SK-N-MC (cell line): ENCODE data around the gene CMC4.
A peak's percentile ranks its signal among the peaks of the same experiment; 100 is the strongest.

Experiments used
- DNase-seq: peaks from one replicate; pipeline ENCODE4 v3.0.0-alpha.2; 2011; ENCODE audit warnings: low read depth, low spot score
- H3K27ac ChIP-seq: fragments of 200-600 bp; sonication (generic); 2 replicates; pipeline ENCODE4 v1.5.1; 2016; ENCODE audit warnings: mixed run types
- H3K36me3 ChIP-seq: fragments of 200-600 bp; sonication (generic); 2 replicates; pipeline ENCODE4 v1.6.1; 2017; ENCODE audit warnings: antibody characterized with exemption, low read length, mixed read lengths; ENCODE audit not compliant: insufficient read depth
- H3K4me3 ChIP-seq: fragments of 200-600 bp; sonication (generic); 2 replicates; pipeline ENCODE4 v1.5.1; 2016
- H3K9ac ChIP-seq: fragments of 200-600 bp; sonication (generic); 2 replicates; pipeline ENCODE4 v1.8.0; 2017; ENCODE audit warnings: mixed run types, mixed read lengths; ENCODE audit not compliant: insufficient read length
- H3K9me3 ChIP-seq: fragments of 200-600 bp; sonication (generic); 2 replicates; pipeline ENCODE4 v1.6.1; 2017; ENCODE audit warnings: low read depth, mild to moderate bottlenecking, antibody characterized with exemption, low read length, moderate library complexity, mixed read lengths
- EZH2 ChIP-seq: fragments of 200-600 bp; sonication (generic); IDR thresholded peaks from one replicate; pipeline ENCODE4 v1.6.1; 2017; ENCODE audit warnings: antibody characterized with exemption
- FOXP2 ChIP-seq: optimal IDR thresholded peaks from 2 replicates; pipeline ENCODE3; 2011; ENCODE audit warnings: mild to moderate bottlenecking, moderate library complexity; ENCODE audit not compliant: insufficient read depth; ENCODE audit errors: extremely low read length, control extremely low read depth
- POLR2AphosphoS5 ChIP-seq: IDR thresholded peaks from 2 replicates; pipeline ENCODE4 v1.6.1; 2012; ENCODE audit warnings: mild to moderate bottlenecking, low read depth, low read length, borderline replicate concordance

The CMC4 gene

GRCh38 chrX:155046129-155046810, 24.7 kb downstream of the CMC4 start:
- H3K4me3 ChIP-seq, result no peak overlapping the region
- no peak overlapping the region for H3K9ac ChIP-seq
- H3K36me3 ChIP-seq, result no peaks in the 10 kb centered on the region
- no peak for DNase-seq
- H3K27ac ChIP-seq, result no peak overlapping the region
- no peak for TF ChIP-seq POLR2AphosphoS5
- no peak for TF ChIP-seq EZH2
- TF ChIP-seq FOXP2, result no peak
- H3K9me3 ChIP-seq, result no peaks in the 10 kb centered on the region

- no peak for DNase-seq
- Histone ChIP-seq H3K4me3 (no peak overlapping the region), H3K36me3 (peaks cover 45% of the 10 kb centered on the region), H3K9ac (no peak overlapping the region), H3K27ac (no peak overlapping the region), H3K9me3 (no peaks in the 10 kb centered on the region; the same call in 1 of the 2 replicates)
- no peak for TF ChIP-seq FOXP2
- no peak for TF ChIP-seq POLR2AphosphoS5
- no peak for TF ChIP-seq EZH2
Observed at GRCh38 chrX:155035688-155036087, 35.2 kb downstream of the CMC4 start.

- peaks cover 32% of the 10 kb centered on the region for H3K36me3 ChIP-seq
- H3K9me3 ChIP-seq, result no peaks in the 10 kb centered on the region
- H3K9ac ChIP-seq, result no peak overlapping the region
- H3K27ac ChIP-seq, result no peak overlapping the region
- TF ChIP-seq EZH2, result no peak
- TF ChIP-seq FOXP2, result no peak
- no peak for TF ChIP-seq POLR2AphosphoS5
- no peak for DNase-seq
- no peak overlapping the region for H3K4me3 ChIP-seq
Observed at GRCh38 chrX:155031657-155032056, 39.3 kb downstream of the CMC4 start.

GRCh38 chrX:155028877-155029291, 42.1 kb downstream of the CMC4 start:
- H3K9ac ChIP-seq, result no peak overlapping the region
- H3K9me3 ChIP-seq, result no peaks in the 10 kb centered on the region
- H3K36me3 ChIP-seq, result peaks cover 7% of the 10 kb centered on the region
- no peak for TF ChIP-seq EZH2
- TF ChIP-seq FOXP2, result no peak
- TF ChIP-seq POLR2AphosphoS5, result no peak
- DNase-seq, result no peak
- peak overlapping the region; percentile 40; the same call in 1 of the 2 replicates for H3K4me3 ChIP-seq
- H3K27ac ChIP-seq, result 0 out of 2 replicates have a peak overlapping the region, but pooled peaks have one; percentile 19

- TF ChIP-seq FOXP2 (no peak), EZH2 (no peak), POLR2AphosphoS5 (no peak)
Observed at GRCh38 chrX:155028129-155028528, 42.8 kb downstream of the CMC4 start.

GRCh38 chrX:155027509-155028066, 43.3 kb downstream of the CMC4 start:
- peak overlapping the region; percentile 98 for H3K27ac ChIP-seq
- DNase-seq, result peak; percentile 22
- no peak for TF ChIP-seq EZH2
- TF ChIP-seq FOXP2, result no peak
- no peak for TF ChIP-seq POLR2AphosphoS5

More at GRCh38 chrX:155028129-155028528, 42.8 kb downstream of the CMC4 start:
- H3K36me3 ChIP-seq, result no peaks in the 10 kb centered on the region
- peak overlapping the region; percentile 93 for H3K4me3 ChIP-seq
- DNase-seq, result no peak
- H3K9me3 ChIP-seq, result no peaks in the 10 kb centered on the region
- H3K27ac ChIP-seq, result peak overlapping the region; percentile 98
- peak overlapping the region; percentile 95 for H3K9ac ChIP-seq

GRCh38 chrX:155026727-155027508, 44.0 kb downstream of the CMC4 start, which contains the start of gene FUNDC2:
Gene FUNDC2, plus strand, starts transcription at chrX:155026844. Its CDS starts 95 bp downstream, at chrX:155026939.
- Histone ChIP-seq H3K4me3 (peak within 1 kb of the TSS; percentile 93), H3K36me3 (no peaks in the 10 kb centered on the region), H3K9me3 (no peaks in the 10 kb centered on the region), H3K9ac (peak within 1 kb of the TSS; percentile 95), H3K27ac (peak within 1 kb of the TSS; percentile 98)
- TF ChIP-seq FOXP2 (no peak), POLR2AphosphoS5 (peak; percentile 48; the same call in 1 of the 2 replicates)
- peak; percentile 57 for DNase-seq

More at GRCh38 chrX:155027509-155028066, 43.3 kb downstream of the CMC4 start:
- Histone ChIP-seq H3K9ac (peak overlapping the region; percentile 95), H3K4me3 (peak overlapping the region; percentile 93), H3K9me3 (no peaks in the 10 kb centered on the region), H3K36me3 (no peaks in the 10 kb centered on the region)

- TF ChIP-seq POLR2AphosphoS5 (no peak), FOXP2 (no peak), EZH2 (no peak)
- Histone ChIP-seq H3K9ac (peak overlapping the region; percentile 88), H3K36me3 (no peaks in the 10 kb centered on the region), H3K9me3 (no peaks in the 10 kb centered on the region), H3K4me3 (peak overlapping the region; percentile 93), H3K27ac (peak overlapping the region; percentile 98)
- DNase-seq, result no peak
Observed at GRCh38 chrX:155026420-155026726, 44.6 kb downstream of the CMC4 start.
